Heart left ventricle (tissue), 16 donors: ENCODE measurements around the gene ATXN2. TPM values are rescaled to one million over a fixed set of nuclear protein-coding genes. Genes with fewer than 3 reads are reported as not detected.
A peak's percentile ranks its signal among the peaks of the same experiment; 100 is the strongest.

Source experiments
- ATAC-seq, 4 donors: fragments of 200-7000 bp; cut with Tn5 transposase; one replicate each; pipeline ENCODE4 v1.9.1; 2020 to 2022; ENCODE audit warnings: moderate library complexity in 4 of 4, mild to moderate bottlenecking in 3 of 4, moderate number of reproducible peaks in 1 of 4
- DNase-seq, 5 donors: peaks; one replicate each; pipeline ENCODE4 v3.0.0-alpha.2; 2020
- H3K27ac ChIP-seq, 12 donors: fragments of 200-600 bp; sonication (generic) in 4 of 12; one replicate each; pipeline versions ENCODE4 v1.5.0 to v1.8.0; 2016 to 2022; ENCODE audit warnings: mild to moderate bottlenecking in 2 of 12
- H3K27me3 ChIP-seq, 9 donors: fragments of 200-600 bp; sonication (generic) in 2 of 9; one replicate each; pipeline versions ENCODE4 v1.5.1 to v1.8.0; 2016 to 2022; ENCODE audit warnings: mild to moderate bottlenecking in 3 of 9
- H3K36me3 ChIP-seq, 9 donors: fragments of 200-600 bp; sonication (generic) in 2 of 9; one replicate each; pipeline versions ENCODE4 v1.5.0 to v1.8.0; 2018 to 2022; ENCODE audit warnings: mild to moderate bottlenecking in 2 of 9
- H3K4me1 ChIP-seq, 12 donors: fragments of 200-600 bp; sonication (generic) in 4 of 12; one replicate each; pipeline versions ENCODE4 v1.5.0 to v1.8.0; 2016 to 2022; ENCODE audit warnings: mild to moderate bottlenecking in 3 of 12
- H3K4me3 ChIP-seq, 12 donors: fragments of 200-600 bp; sonication (generic) in 4 of 12; one replicate each; pipeline versions ENCODE4 v1.5.0 to v1.8.0; 2017 to 2022; ENCODE audit warnings: mild to moderate bottlenecking in 9 of 12, moderate library complexity in 4 of 12
- H3K9me3 ChIP-seq, 12 donors: fragments of 200-600 bp; sonication (generic) in 4 of 12; one replicate each; pipeline versions ENCODE4 v1.5.0 to v1.8.0; 2016 to 2022; ENCODE audit warnings: mild to moderate bottlenecking in 1 of 12
- CTCF ChIP-seq, 12 donors: fragments of 200-600 bp; sonication (generic) in 4 of 12; IDR thresholded peaks; one replicate each; pipeline versions ENCODE4 v1.5.0 to v1.8.0; 2018 to 2022; ENCODE audit warnings: antibody characterized with exemption in 12 of 12, mild to moderate bottlenecking in 5 of 12
- POLR2A ChIP-seq, 2 donors: fragments of 450-650 bp; IDR thresholded peaks; one replicate each; pipeline ENCODE4 v1.6.1; 2017; ENCODE audit warnings: antibody characterized with exemption in 2 of 2, mild to moderate bottlenecking in 2 of 2, moderate library complexity in 2 of 2
- WGBS, 4 donors: extraction: QIAGEN DNeasy Blood & Tissue Kit in 2 of 4; methylation state at CpG; one replicate each; pipeline versions ENCODE4 v1.1.5 to v1.1.7; 2013 to 2018; 5-methylcytosine and 5-hydroxymethylcytosine counted together
- intact Hi-C, 10 donors: fragments of 100-400 bp; cut with DNase I; formaldehyde crosslinking; loops; one replicate each; pipeline versions ENCODE4 v1.11.1 to v1.14.2; 2022
- polyA plus RNA-seq, 2 donors: library from polyadenylated mRNA; stranded (reverse); fragments of 200-250 nt; gene quantifications; one replicate each; pipeline ENCODE4 v1.2.3, GENCODE V29; 2013
- total RNA-seq, 9 donors: library from RNA; depleted of rRNA in 2 of 9; stranded (reverse); fragments of >200 nt in 2 of 9; fragmentation: NEBNext Ultra II Directional in 3 of 9; extraction: Animal tissue kit (Norgen Biotek cat#: 25700) in 3 of 9; gene quantifications; one replicate each; pipeline versions ENCODE4 v1.1.0 to v1.2.4, GENCODE V29; 2016 to 2023
- donor health status: ischemic (EF 13 %, LVEDD 7.1; RV severe dilation, severe dysfunction).
- donor health status: healthy with polysubstance abuse.
- donor health status: DM: no; HTN: yes; CAD: no.
- donor health status: DM: no; HTN: no; CAD: no.
- donor health status: ischemic (EF 25% LVEDD 6.9; RV normal size, moderate dysfunction).
- donor health status: ischemic (EF 25% LVEDD 5.7; RV mildly dilated, moderate dysfunction).
- donor health status: healthy.
- donor health status: DM: yes; HTN: yes; CAD: no.
- donor health status: ischemic (EF 35%, LVEDD 5.7; RV mildly dilated, moderate dysfunction).
- donor health status: nonischemic (EF 11% LVEDD 7.7; RV severe dilation, severe dysfunction).
- donor health status: DM: yes; HTN: yes; CAD: no.
- donor health status: PGD.
- donor health status: ischemic (EF 29% LVEDD 5.4; RV normal size, mild dysfunction).
- donor health status: nonischemic (EF 23%, LVEDD 6.1; RV moderate dilation, normal function).

ATXN2 gene
- total and polyA plus RNA-seq, 11 donors = 23.6 to 59.3 (median 46.8) TPM

- peaks cover 50 to 91% (median 84%) of the 10 kb centered on the region in 12 donors for H3K4me1 ChIP-seq
- H3K27me3 ChIP-seq = no peaks in the 10 kb centered on the region
- H3K4me3 ChIP-seq = no peak overlapping the region
- peak overlapping the region; percentile 85 to 99 (median 97) for H3K27ac ChIP-seq
- no peaks in the 10 kb centered on the region for H3K9me3 ChIP-seq
- DNase-seq (peak in 1 of 5 donors; percentile 44), ATAC-seq (no peak)
- intact Hi-C loops = loop anchor here in 1 of 10 donors (2.0 kb wide), 1 partner anchor 14 kb away; no protein-coding TSS in a partner anchor
- 62 to 75% (median 69%) methylated on average over 6 to 8 of the region's 8 CpGs for WGBS, 4 donors
- H3K36me3 ChIP-seq = peaks cover 0 to 20% (median 3%) of the 10 kb centered on the region in 9 donors
- TF ChIP-seq POLR2A (IDR thresholded peaks at IDR 0.05) = no peak
- no peak for TF ChIP-seq CTCF (IDR thresholded peaks at IDR 0.05)
These were observed 187.8 kb downstream of the ATXN2 start for GRCh38 chr12:111411185-111411764.

- peak overlapping the region in 9 of 12 donors; percentile 19 to 98 (median 85) for H3K4me3 ChIP-seq
- ATAC-seq (peak in 2 of 4 donors; percentile 1 to 11), DNase-seq (peak in 3 of 5 donors; percentile 36 to 73 (median 63))
- H3K27me3 ChIP-seq = no peaks in the 10 kb centered on the region
- no peaks in the 10 kb centered on the region for H3K9me3 ChIP-seq
- intact Hi-C loops = loop anchor here in 2 of 10 donors (1.0 to 2.0 kb wide), 2 partner anchors 14 to 18 kb away; no protein-coding TSS in a partner anchor
- H3K27ac ChIP-seq = peak overlapping the region; percentile 85 to 99 (median 97)
- TF ChIP-seq POLR2A (IDR thresholded peaks at IDR 0.05) = no peak
- TF ChIP-seq CTCF (IDR thresholded peaks at IDR 0.05) = no peak
- H3K36me3 ChIP-seq = peaks cover 0 to 13% (median 0%) of the 10 kb centered on the region in 9 donors
- H3K4me1 ChIP-seq = peaks cover 50 to 93% (median 83%) of the 10 kb centered on the region in 12 donors
- 0 to 41% (median 19%) methylated on average over 2 to 12 of the region's 12 CpGs for WGBS, 4 donors
These were observed 188.5 kb downstream of the ATXN2 start for GRCh38 chr12:111410431-111411184.

- H3K4me3 ChIP-seq = peak overlapping the region in 9 of 12 donors; percentile 28 to 98 (median 94)
- H3K36me3 ChIP-seq = peaks cover 0 to 6% (median 0%) of the 10 kb centered on the region in 9 donors
- TF ChIP-seq POLR2A (IDR thresholded peaks at IDR 0.05) = no peak
- peak in 1 of 12 donors; percentile 2 for TF ChIP-seq CTCF (IDR thresholded peaks at IDR 0.05)
- H3K4me1 ChIP-seq = peaks cover 52 to 92% (median 84%) of the 10 kb centered on the region in 12 donors
- intact Hi-C loops = loop anchor here in 4 of 10 donors (1.0 to 5.0 kb wide), 3 partner anchors 15 to 37 kb away; no protein-coding TSS in a partner anchor
- DNase-seq = peak; percentile 84 to 90 (median 86)
- peak; percentile 1 to 40 (median 7) for ATAC-seq
- 17 to 49% (median 29%) methylated on average over 5 to 14 of the region's 14 CpGs for WGBS, 4 donors
- H3K9me3 ChIP-seq = no peaks in the 10 kb centered on the region
- H3K27me3 ChIP-seq = no peaks in the 10 kb centered on the region
- peak overlapping the region; percentile 85 to 99 (median 97) for H3K27ac ChIP-seq
These were observed 189.2 kb downstream of the ATXN2 start for GRCh38 chr12:111409780-111410430.
